GM13977 (cell line): Measurements from ENCODE around the gene HOXA10.

Experiments used
- DNase-seq: peaks from one replicate; pipeline ENCODE4 v3.0.0; 2012; ENCODE audit warnings: low spot score
- in situ Hi-C: fragments of 300-500 bp; cut with MboI; formaldehyde crosslinking; loops from one replicate; pipeline ENCODE4 v1.12.0; 2022; ENCODE audit warnings: low sequenced_read_pairs, low pct_unique_long_range_greater_than_20kb, mixed read lengths, inconsistent platforms; ENCODE audit not compliant: unreplicated experiment
- TF ChIP-seq, protein P1 (sequence below): IDR thresholded peaks from 2 replicates; pipeline ENCODE4 v1.5.1; 2012; ENCODE audit warnings: mild to moderate bottlenecking, control low read depth; ENCODE audit not compliant: insufficient read depth; ENCODE audit errors: extremely low read depth, missing control alignments

Gene HOXA10

GRCh38 chr7:27132978-27133377, 41.1 kb downstream of the HOXA10 start:
- in situ Hi-C loops, result no loop called here
- DNase-seq, result no peak
- TF ChIP-seq, protein P1, sequence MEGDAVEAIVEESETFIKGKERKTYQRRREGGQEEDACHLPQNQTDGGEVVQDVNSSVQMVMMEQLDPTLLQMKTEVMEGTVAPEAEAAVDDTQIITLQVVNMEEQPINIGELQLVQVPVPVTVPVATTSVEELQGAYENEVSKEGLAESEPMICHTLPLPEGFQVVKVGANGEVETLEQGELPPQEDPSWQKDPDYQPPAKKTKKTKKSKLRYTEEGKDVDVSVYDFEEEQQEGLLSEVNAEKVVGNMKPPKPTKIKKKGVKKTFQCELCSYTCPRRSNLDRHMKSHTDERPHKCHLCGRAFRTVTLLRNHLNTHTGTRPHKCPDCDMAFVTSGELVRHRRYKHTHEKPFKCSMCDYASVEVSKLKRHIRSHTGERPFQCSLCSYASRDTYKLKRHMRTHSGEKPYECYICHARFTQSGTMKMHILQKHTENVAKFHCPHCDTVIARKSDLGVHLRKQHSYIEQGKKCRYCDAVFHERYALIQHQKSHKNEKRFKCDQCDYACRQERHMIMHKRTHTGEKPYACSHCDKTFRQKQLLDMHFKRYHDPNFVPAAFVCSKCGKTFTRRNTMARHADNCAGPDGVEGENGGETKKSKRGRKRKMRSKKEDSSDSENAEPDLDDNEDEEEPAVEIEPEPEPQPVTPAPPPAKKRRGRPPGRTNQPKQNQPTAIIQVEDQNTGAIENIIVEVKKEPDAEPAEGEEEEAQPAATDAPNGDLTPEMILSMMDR, result no peak

DNA sequence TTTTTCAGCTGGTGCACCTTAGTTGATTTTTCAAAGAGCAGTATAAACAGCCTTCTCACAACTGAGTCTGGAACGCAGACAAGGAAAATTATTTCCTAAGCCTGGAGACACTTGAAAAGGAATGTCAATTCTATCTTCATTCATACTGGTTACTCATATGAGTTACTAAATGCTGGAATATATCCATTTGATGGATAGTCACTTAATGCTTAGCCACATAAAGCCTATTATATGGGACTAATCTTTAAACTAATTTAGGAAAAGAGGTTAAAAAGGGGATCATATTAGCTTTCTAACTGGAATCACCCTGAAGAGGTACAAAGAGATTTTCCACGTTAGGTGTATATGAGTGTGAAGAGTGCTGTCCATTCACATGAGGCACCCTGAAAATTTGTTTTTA, 41.9 kb downstream of the HOXA10 start:
- TF ChIP-seq, protein P1, result no peak
- no peak for DNase-seq
- in situ Hi-C loops, result no loop called here

DNA sequence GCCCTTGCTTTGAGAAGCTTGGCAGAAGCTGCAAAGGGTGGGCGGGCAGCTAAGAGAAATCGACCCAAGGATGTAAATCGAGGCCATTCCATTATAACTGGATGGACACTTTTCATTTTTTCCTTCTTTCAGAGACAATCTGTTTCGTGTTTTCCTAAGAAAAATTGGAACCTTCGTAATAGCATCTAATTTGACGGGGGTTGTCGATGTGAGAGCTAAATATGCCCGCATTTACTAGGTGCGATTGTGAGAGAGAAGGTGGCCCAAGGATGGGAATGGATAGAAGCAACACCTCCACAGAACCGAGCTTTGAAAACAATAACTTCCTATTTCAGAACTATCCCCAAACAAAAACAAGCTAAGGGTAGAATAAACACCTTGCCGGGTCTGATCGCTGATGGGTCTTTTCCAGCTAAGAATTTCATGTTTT, 42.7 kb downstream of the HOXA10 start:
- in situ Hi-C loops, result no loop called here
- no peak for DNase-seq

DNA sequence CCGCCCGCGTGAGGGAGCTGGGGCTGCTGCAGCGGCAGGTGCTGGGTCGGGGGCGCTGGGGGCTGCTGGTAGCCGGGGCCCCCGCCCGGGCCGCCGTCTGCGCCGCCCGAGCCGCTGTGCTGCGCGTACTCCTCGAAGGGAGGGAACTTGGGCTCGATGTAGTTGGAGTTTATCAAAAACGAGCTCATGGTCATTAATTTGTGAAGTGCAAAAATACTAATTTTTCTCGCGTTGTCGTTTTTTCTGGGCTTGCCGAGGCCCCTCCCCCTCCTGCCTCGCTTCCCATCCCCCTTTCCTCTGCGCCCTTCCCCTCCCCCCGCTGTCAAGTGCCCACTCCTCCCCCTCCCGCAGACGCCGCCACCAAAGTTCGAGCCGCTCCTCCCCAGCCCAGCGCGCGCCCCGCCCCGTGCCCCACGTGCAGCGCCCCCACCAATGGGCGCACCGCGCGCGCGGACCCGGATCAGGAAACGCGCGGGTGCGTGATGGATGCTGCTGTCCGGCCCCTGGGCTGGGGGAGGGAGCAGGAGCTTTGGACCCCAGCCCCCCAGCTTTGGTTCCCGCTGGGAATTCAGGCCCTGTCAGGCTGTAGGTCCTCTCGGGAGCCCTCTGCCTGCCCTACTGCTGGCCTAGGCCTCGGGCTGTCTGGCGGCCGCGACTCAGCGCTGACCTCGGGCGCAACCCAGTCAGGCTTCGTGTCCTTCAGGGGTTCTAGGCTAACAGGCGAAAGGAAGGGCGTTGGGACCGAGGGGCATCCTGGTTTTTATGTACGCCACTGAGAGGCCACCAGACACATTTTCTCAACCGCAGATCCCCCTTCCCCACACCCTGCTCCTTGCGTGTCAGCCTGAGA, 43.4 kb downstream of the HOXA10 start, which contains the start of gene HOXA4:
HOXA4 (minus strand) TSS at position 218 of the 850 bp plus-strand sequence; CDS start at position 194, 24 bp downstream.
- in situ Hi-C loops, result no loop called here
- no peak for DNase-seq
- TF ChIP-seq, protein P1, result no peak

More for the DNA sequence above, 42.7 kb downstream of the HOXA10 start:
- TF ChIP-seq, protein P1, result no peak

DNA sequence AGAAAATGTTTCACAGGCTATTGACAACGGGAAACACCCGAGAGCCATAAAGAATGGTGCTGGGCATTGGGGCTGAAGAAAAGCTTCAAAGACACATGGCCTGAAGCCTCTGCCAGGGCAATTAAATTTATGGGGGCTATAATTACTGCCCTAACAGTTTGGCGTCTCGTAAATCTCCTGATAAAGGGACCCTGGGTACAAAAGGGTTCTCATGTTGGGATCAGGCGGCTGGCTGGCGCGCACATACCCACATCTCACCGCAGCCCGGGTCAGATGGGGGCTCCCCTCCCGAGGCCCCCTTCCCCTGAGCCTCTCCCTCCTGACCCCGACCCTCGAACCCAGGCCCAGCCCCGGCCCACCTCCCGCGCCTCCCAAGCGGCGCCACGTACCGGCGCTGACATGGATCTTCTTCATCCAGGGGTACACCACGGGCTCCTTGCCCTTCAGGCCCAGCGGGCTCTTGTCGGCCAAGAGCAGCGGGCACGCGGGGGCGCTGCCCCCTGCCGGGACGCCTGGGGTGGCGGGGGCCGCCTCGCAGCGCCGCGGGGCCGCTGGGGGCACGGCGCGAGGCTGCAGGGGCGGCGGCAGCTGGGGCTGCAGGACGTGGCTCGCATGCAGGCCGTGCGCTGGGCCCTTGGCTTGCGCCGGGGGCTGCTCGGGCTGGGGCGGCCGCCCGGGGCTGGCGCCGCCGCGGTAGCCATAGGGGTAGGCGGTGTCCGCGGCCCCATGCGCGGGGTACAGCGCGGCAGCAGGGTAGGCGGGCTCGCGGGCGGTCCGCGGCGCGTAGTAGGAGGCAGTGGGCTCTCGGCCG, 44.2 kb downstream of the HOXA10 start:
- in situ Hi-C loops, result no loop called here
- no peak for DNase-seq
- TF ChIP-seq, protein P1, result no peak
